Neural crest cell (in vitro differentiated cells): ENCODE data around the gene BRIP1. TPM values are rescaled to one million over a fixed set of nuclear protein-coding genes. Genes with fewer than 3 reads are reported as not detected.
A peak's percentile ranks its signal among the peaks of the same experiment; 100 is the strongest.
"Not testable (repeated sequence)": the region's sequence is repeated elsewhere in the genome, so short reads cannot be mapped to it uniquely, and the experiment has no call there.

Experiments used
- DNase-seq: peaks from one replicate; pipeline ENCODE4 v3.0.0; 2021; ENCODE audit warnings: low read depth, mixed read lengths, low spot score
- H3K27ac Mint-ChIP-seq: one replicate; pipeline ENCODE4 v1.8.0; 2021; ENCODE audit warnings: mild to moderate bottlenecking, mixed read lengths; ENCODE audit not compliant: unreplicated experiment
- H3K27me3 Mint-ChIP-seq: 2 replicates; pipeline ENCODE4 v1.8.0; 2021; ENCODE audit warnings: low read depth, mild to moderate bottlenecking, mixed read lengths
- H3K36me3 Mint-ChIP-seq: 2 replicates; pipeline ENCODE4 v1.8.0; 2021; ENCODE audit warnings: low read depth, mild to moderate bottlenecking, mixed read lengths
- H3K4me1 Mint-ChIP-seq: 2 replicates; pipeline ENCODE4 v1.8.0; 2021; ENCODE audit warnings: mixed read lengths
- H3K4me3 Mint-ChIP-seq: one replicate; pipeline ENCODE4 v1.8.0; 2021; ENCODE audit warnings: mild to moderate bottlenecking, mixed read lengths
- H3K9me3 Mint-ChIP-seq: 2 replicates; pipeline ENCODE4 v1.8.0; 2021; ENCODE audit warnings: mixed read lengths
- CTCF ChIP-seq: fragments of 200-600 bp; sonication (generic); conservative IDR thresholded peaks from 2 replicates; pipeline ENCODE4 v1.5.0; 2021; ENCODE audit warnings: antibody characterized with exemption, mild to moderate bottlenecking
- total RNA-seq: library from RNA; stranded (reverse); gene quantifications from 2 replicates; pipeline ENCODE4 v1.2.1, GENCODE V29; 2021

Gene BRIP1
- total RNA-seq, 1 donor from 2014 or later: 31.4 TPM

- no peak for DNase-seq
- peak overlapping the region; percentile 99 for H3K27ac Mint-ChIP-seq
- peak overlapping the region; percentile 95 for H3K4me3 Mint-ChIP-seq
- H3K36me3 Mint-ChIP-seq: peaks cover 4% of the 10 kb centered on the region
- H3K4me1 Mint-ChIP-seq: peaks cover 41% of the 10 kb centered on the region
- H3K9me3 Mint-ChIP-seq: no peaks in the 10 kb centered on the region
- no peaks in the 10 kb centered on the region for H3K27me3 Mint-ChIP-seq
- TF ChIP-seq CTCF: no peak
Measured at GRCh38 chr17:61862105-61862574, 1.2 kb downstream of the BRIP1 start.

DNA sequence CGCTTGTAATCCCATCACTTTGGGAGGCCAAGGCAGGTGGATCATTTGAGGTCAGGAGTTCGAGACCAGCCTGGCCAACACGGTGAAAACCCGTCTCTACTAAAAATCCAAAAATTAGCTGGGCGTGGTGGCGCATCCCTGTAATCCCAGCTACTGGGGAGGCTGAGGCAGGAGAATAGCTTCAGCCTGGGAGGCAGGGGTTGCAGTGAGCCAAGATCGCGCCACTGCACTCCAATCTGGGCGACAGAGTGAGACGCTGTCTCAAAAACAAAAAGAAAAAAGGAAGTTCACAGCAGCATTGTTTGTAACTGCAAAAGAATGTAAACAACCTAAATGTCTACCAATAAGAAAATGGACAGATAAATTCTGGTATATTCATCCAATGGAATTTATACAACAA lies 2.9 kb downstream of the BRIP1 start:
- Mint-ChIP-seq H3K4me1 (peaks cover 41% of the 10 kb centered on the region), H3K4me3 (peak overlapping the region; percentile 66)
- H3K27me3 Mint-ChIP-seq, H3K27ac Mint-ChIP-seq, DNase-seq, H3K9me3 Mint-ChIP-seq, H3K36me3 Mint-ChIP-seq: not testable (repeated sequence)

- Mint-ChIP-seq H3K4me1 (peaks cover 16% of the 10 kb centered on the region), H3K4me3 (no peak overlapping the region), H3K27ac (no peak overlapping the region), H3K36me3 (peaks cover 16% of the 10 kb centered on the region), H3K27me3 (no peaks in the 10 kb centered on the region), H3K9me3 (no peaks in the 10 kb centered on the region)
- no peak for DNase-seq
- no peak for TF ChIP-seq CTCF
Measured at GRCh38 chr17:61856035-61856434, 7.3 kb downstream of the BRIP1 start.

- Mint-ChIP-seq H3K36me3 (peaks cover 14% of the 10 kb centered on the region), H3K9me3 (no peaks in the 10 kb centered on the region), H3K27me3 (no peaks in the 10 kb centered on the region), H3K27ac (no peak overlapping the region), H3K4me3 (no peak overlapping the region), H3K4me1 (peaks cover 4% of the 10 kb centered on the region)
- DNase-seq: no peak
- TF ChIP-seq CTCF: no peak
Measured at GRCh38 chr17:61852857-61853256, 10.5 kb downstream of the BRIP1 start.

- DNase-seq: no peak
- peaks cover 1% of the 10 kb centered on the region for H3K4me1 Mint-ChIP-seq
- no peaks in the 10 kb centered on the region for H3K9me3 Mint-ChIP-seq
- H3K27ac Mint-ChIP-seq: peak overlapping the region; percentile 29
- no peaks in the 10 kb centered on the region for H3K27me3 Mint-ChIP-seq
- no peak for TF ChIP-seq CTCF
- peaks cover 13% of the 10 kb centered on the region for H3K36me3 Mint-ChIP-seq
- H3K4me3 Mint-ChIP-seq: no peak overlapping the region
Measured at GRCh38 chr17:61849674-61850073, 13.7 kb downstream of the BRIP1 start.

DNA sequence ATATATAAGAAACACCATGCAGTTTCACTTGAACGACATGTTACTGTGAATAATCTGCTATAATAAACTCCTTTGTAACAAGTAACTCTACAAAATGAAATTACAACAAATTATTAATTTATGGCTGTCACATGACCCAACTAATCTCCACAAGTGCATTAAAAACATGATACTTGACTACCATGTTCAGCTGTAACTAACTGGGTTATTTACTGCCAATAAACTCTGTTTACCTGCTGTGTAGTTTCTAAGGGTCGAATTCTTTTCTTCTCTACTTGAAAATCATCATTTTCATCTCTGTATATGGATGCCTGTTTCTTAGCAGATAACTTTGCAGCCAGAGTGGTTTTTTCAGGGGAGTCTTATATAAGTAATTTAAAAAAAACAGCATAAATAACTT lies 14.4 kb downstream of the BRIP1 start:
- Mint-ChIP-seq H3K27ac (no peak overlapping the region), H3K27me3 (no peaks in the 10 kb centered on the region), H3K4me3 (no peak overlapping the region), H3K36me3 (peaks cover 14% of the 10 kb centered on the region), H3K4me1 (no peaks in the 10 kb centered on the region), H3K9me3 (no peaks in the 10 kb centered on the region)
- DNase-seq: no peak
- no peak for TF ChIP-seq CTCF
